RWPE2 (cell line): ENCODE results near the gene SAE1.
A peak's percentile ranks its signal among the peaks of the same experiment; 100 is the strongest.

Experiments used
- ATAC-seq: fragments of 200-7000 bp; cut with Tn5 transposase; 3 replicates; pipeline ENCODE4 v1.9.1; 2021; ENCODE audit warnings: low read depth
- DNase-seq: peaks from one replicate; pipeline ENCODE4 v3.0.0-alpha.2; 2020; ENCODE audit warnings: low spot score
- H3K27ac ChIP-seq: fragments of 450-650 bp; 2 replicates; pipeline ENCODE4 v1.5.1; 2017; ENCODE audit warnings: mild to moderate bottlenecking; ENCODE audit not compliant: poor library complexity, severe bottlenecking
- H3K27me3 ChIP-seq: fragments of 250-450 bp; sonication (Bioruptor Pico); 2 replicates; pipeline ENCODE4 v1.5.1; 2021; ENCODE audit warnings: mild to moderate bottlenecking, moderate library complexity; ENCODE audit not compliant: insufficient read depth, poor library complexity, severe bottlenecking
- H3K36me3 ChIP-seq: fragments of 250-450 bp; sonication (Bioruptor Pico); 2 replicates; pipeline ENCODE4 v1.5.1; 2020; ENCODE audit warnings: low read depth, mild to moderate bottlenecking, moderate library complexity
- H3K4me1 ChIP-seq: fragments of 250-450 bp; sonication (Bioruptor Pico); 2 replicates; pipeline ENCODE4 v1.5.1; 2021; ENCODE audit warnings: mild to moderate bottlenecking, moderate library complexity; ENCODE audit not compliant: insufficient read depth, poor library complexity, severe bottlenecking
- H3K4me3 ChIP-seq: fragments of 250-450 bp; sonication (Bioruptor Pico); 2 replicates; pipeline ENCODE4 v1.5.1; 2021; ENCODE audit warnings: mild to moderate bottlenecking, moderate library complexity; ENCODE audit not compliant: severe bottlenecking
- H3K9me3 ChIP-seq: fragments of 250-450 bp; sonication (Bioruptor Pico); 2 replicates; pipeline ENCODE4 v1.5.1; 2021; ENCODE audit warnings: mild to moderate bottlenecking, moderate library complexity; ENCODE audit not compliant: severe bottlenecking
- CTCF ChIP-seq: fragments of 450-650 bp; IDR thresholded peaks from one replicate; pipeline ENCODE4 v1.5.1; 2017; ENCODE audit warnings: mild to moderate bottlenecking, moderate library complexity; ENCODE audit not compliant: poor library complexity, severe bottlenecking

SAE1 gene

GRCh38 chr19:47188507-47189033 is 57.9 kb downstream of the SAE1 start:
- DNase-seq (no peak), ATAC-seq (peak; percentile 21; the same call in 1 of the 3 replicates)
- no peaks in the 10 kb centered on the region for H3K9me3 ChIP-seq
- no peaks in the 10 kb centered on the region for H3K4me1 ChIP-seq
- H3K36me3 ChIP-seq, result peaks cover 42% of the 10 kb centered on the region
- TF ChIP-seq CTCF, result no peak
- H3K4me3 ChIP-seq, result no peak overlapping the region
- no peaks in the 10 kb centered on the region for H3K27me3 ChIP-seq
- H3K27ac ChIP-seq, result no peak overlapping the region

- H3K36me3 ChIP-seq, result peaks cover 28% of the 10 kb centered on the region
Observed at GRCh38 chr19:47190167-47190727, 59.6 kb downstream of the SAE1 start.

GRCh38 chr19:47195434-47195833 is 64.8 kb downstream of the SAE1 start:
- Histone ChIP-seq H3K4me1 (no peaks in the 10 kb centered on the region), H3K27me3 (no peaks in the 10 kb centered on the region), H3K36me3 (peaks cover 36% of the 10 kb centered on the region), H3K27ac (no peak overlapping the region), H3K9me3 (no peaks in the 10 kb centered on the region), H3K4me3 (no peak overlapping the region)
- TF ChIP-seq CTCF, result no peak
- ATAC-seq (no peak), DNase-seq (no peak)

More at GRCh38 chr19:47190167-47190727, 59.6 kb downstream of the SAE1 start:
- TF ChIP-seq CTCF, result no peak
- H3K9me3 ChIP-seq, result no peaks in the 10 kb centered on the region
- no peak for DNase-seq
- H3K4me1 ChIP-seq, result no peaks in the 10 kb centered on the region
- H3K27ac ChIP-seq, result peak overlapping the region; percentile 16
- no peak overlapping the region for H3K4me3 ChIP-seq
- H3K27me3 ChIP-seq, result no peaks in the 10 kb centered on the region
- ATAC-seq, result peak; percentile 47; the same call in 1 of the 3 replicates

- no peaks in the 10 kb centered on the region for H3K4me1 ChIP-seq
- no peak overlapping the region for H3K4me3 ChIP-seq
- H3K27me3 ChIP-seq, result no peaks in the 10 kb centered on the region
- peaks cover 38% of the 10 kb centered on the region for H3K36me3 ChIP-seq
- H3K27ac ChIP-seq, result no peak overlapping the region
- no peak for TF ChIP-seq CTCF
- DNase-seq, result no peak
- ATAC-seq, result no peak
- no peaks in the 10 kb centered on the region for H3K9me3 ChIP-seq
Observed at GRCh38 chr19:47197141-47197540, 66.5 kb downstream of the SAE1 start.

GRCh38 chr19:47200530-47200929 is 69.9 kb downstream of the SAE1 start:
- Histone ChIP-seq H3K27me3 (no peaks in the 10 kb centered on the region), H3K27ac (no peak overlapping the region), H3K4me1 (no peaks in the 10 kb centered on the region), H3K4me3 (no peak overlapping the region), H3K36me3 (peaks cover 61% of the 10 kb centered on the region), H3K9me3 (no peaks in the 10 kb centered on the region)
- DNase-seq, result no peak
- ATAC-seq, result no peak
- TF ChIP-seq CTCF, result no peak
